ENCODE results near the gene LGALS3BP. TPM values are rescaled to one million over a fixed set of nuclear protein-coding genes. Genes with fewer than 3 reads are reported as not detected.

Gene LGALS3BP
- total RNA-seq, 1 experiment from 2014 or later, result 507 TPM

DNA sequence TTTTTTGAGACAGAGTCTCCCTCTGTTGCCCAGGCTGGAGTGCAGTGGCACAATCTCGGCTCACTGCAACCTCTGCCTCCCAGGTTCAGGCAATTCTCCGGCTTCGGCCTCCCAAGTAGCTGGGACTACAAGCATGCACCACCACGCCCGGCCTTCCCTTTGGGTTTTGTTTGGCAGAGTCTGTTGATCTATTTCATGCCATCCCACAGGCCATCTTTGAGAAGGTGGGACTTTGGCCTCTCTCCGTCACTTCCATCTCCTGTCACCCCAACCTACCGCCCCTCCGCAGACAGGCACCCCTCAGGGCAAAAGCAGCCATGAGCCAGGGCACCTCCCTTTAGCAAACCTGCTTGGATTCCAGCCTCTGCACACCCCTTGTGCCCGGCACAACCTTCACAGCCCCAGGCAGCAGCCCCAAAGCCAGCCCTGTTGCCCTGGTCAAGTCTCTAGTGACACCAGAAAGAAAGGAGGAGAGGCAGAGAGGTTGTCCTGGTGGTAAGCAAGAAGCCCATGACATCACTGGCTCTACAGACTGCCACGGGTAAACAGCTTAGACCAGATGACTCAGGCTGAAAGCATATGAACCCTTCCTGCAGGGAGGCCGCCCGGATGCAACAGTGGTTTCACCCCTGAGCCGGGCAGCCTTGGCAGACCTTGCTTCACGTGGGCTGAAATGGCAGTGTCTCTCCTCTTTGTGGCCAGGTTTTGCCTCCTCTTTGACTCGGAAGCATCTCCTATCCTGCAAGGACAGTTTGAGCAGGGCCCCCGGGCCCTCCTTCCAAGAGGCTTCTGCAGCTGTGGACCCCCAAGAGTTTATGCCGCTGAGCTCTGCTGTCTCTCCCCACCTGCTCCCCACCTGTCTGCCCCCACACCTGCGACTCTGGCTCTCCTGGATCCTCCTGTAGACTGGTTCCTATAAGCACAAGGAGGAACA lies 46.4 kb downstream of the LGALS3BP start:
- no peaks in the 10 kb centered on the region for H3K9me2 ChIP-seq (ENCODE audit: insufficient read depth)
- H3K36me3 ChIP-seq (ENCODE audit: low read depth), result no peaks in the 10 kb centered on the region
- no peak overlapping the region for H2AFZ ChIP-seq
- no peaks in the 10 kb centered on the region for H3K79me2 ChIP-seq (ENCODE audit: low read depth)
- TF ChIP-seq, protein P1, sequence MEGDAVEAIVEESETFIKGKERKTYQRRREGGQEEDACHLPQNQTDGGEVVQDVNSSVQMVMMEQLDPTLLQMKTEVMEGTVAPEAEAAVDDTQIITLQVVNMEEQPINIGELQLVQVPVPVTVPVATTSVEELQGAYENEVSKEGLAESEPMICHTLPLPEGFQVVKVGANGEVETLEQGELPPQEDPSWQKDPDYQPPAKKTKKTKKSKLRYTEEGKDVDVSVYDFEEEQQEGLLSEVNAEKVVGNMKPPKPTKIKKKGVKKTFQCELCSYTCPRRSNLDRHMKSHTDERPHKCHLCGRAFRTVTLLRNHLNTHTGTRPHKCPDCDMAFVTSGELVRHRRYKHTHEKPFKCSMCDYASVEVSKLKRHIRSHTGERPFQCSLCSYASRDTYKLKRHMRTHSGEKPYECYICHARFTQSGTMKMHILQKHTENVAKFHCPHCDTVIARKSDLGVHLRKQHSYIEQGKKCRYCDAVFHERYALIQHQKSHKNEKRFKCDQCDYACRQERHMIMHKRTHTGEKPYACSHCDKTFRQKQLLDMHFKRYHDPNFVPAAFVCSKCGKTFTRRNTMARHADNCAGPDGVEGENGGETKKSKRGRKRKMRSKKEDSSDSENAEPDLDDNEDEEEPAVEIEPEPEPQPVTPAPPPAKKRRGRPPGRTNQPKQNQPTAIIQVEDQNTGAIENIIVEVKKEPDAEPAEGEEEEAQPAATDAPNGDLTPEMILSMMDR (conservative IDR thresholded peaks at IDR 0.05), result no peak
- TF ChIP-seq EZH2 (IDR thresholded peaks at IDR 0.05; ENCODE audit: low read depth), result no peak
- peak overlapping the region; percentile 87 for H3K27ac ChIP-seq
- CTCF ChIA-PET, result no interaction called here
- peaks cover 26% of the 10 kb centered on the region for H3F3A ChIP-seq (ENCODE audit: insufficient read depth, low read depth)
- no peaks in the 10 kb centered on the region for H4K20me1 ChIP-seq (ENCODE audit: insufficient read depth)
- H3K4me2 ChIP-seq, result peak overlapping the region; percentile 75
- TSS peak; percentile 86 for BruUV-seq (replicated peaks)
- peaks cover 27% of the 10 kb centered on the region for H3K4me1 ChIP-seq (replicated peaks; ENCODE audit: insufficient read depth)
- H3K9me3 ChIP-seq (ENCODE audit: insufficient read depth, low read depth), result no peaks in the 10 kb centered on the region
- DNase-seq, result peak; percentile 72 to 92
- no peaks in the 10 kb centered on the region for H3K27me3 ChIP-seq (ENCODE audit: insufficient read depth, low read depth)
- intact Hi-C loops (cut with micrococcal nuclease; ENCODE audit: unreplicated experiment), result loop anchor here (5.0 kb wide), 2 partner anchors 39 to 51 kb away; no protein-coding TSS in a partner anchor
- H3K4me3 ChIP-seq, result peak overlapping the region; percentile 30; the same call in 1 of the 2 replicates
- POLR2A ChIA-PET (ENCODE audit: unreplicated experiment), result interaction anchor here (0.5 to 0.6 kb wide), 2 partner anchors 29 to 727 kb away, joined by 3 to 14 read pairs; no protein-coding TSS in a partner anchor

DNA sequence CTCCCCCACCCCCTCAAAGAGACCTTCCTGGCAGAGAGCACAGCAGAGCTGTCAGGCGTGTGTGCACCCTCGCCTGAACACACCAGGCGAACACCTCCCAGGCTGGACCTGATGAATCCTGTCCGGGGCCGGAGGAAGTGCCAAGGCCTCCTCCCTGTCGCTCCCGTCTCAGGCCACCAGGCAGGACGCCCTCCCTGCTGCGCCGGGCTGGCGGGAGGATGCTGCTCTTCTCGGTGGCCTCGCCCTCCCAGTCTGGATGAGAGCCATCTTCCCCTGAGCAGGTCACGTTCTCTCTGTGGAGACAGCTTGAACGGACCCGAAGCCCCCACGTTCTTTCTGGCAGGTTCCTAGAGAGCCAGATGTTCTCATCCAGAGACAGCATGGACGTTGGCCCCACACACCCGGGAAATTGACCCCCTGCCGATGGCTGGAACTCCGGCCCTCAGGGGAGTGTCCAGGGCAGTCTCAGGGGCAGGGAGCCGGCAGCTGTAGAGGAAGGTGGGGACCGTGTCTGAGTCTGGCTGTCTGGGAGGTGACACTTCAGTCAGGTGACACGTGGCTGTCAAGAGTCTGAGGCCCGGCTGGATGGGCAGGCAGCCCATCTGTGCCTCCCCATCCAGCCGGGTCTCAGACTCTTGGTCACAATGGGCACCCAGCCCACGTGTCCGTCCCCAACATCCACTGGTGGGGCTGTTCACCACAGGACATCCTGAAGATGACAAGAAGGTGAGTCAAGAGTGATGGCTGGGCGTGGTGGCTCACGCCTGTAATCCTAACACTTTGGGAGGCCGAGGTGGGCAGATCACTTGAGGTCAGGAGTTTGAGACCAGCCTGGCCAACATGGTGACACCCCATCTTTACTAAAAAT lies 49.6 kb downstream of the LGALS3BP start:
- ChIA-PET POLR2A (ENCODE audit: unreplicated experiment) (no interaction called here), CTCF (no interaction called here)
- H3K4me2 ChIP-seq, result no peak overlapping the region
- H3K4me1 ChIP-seq (replicated peaks; ENCODE audit: insufficient read depth), result peaks cover 24% of the 10 kb centered on the region
- peaks cover 24% of the 10 kb centered on the region for H3F3A ChIP-seq (ENCODE audit: insufficient read depth, low read depth)
- H3K27me3 ChIP-seq (ENCODE audit: insufficient read depth, low read depth), result no peaks in the 10 kb centered on the region
- intact Hi-C loops (cut with micrococcal nuclease; ENCODE audit: unreplicated experiment), result loop anchor here (5.0 kb wide), 2 partner anchors 42 to 48 kb away; no protein-coding TSS in a partner anchor
- no peaks in the 10 kb centered on the region for H3K9me2 ChIP-seq (ENCODE audit: insufficient read depth)
- H3K9me3 ChIP-seq (ENCODE audit: insufficient read depth, low read depth), result no peaks in the 10 kb centered on the region
- H3K4me3 ChIP-seq, result no peak overlapping the region
- H4K20me1 ChIP-seq (ENCODE audit: insufficient read depth), result no peaks in the 10 kb centered on the region
- H3K79me2 ChIP-seq (ENCODE audit: low read depth), result no peaks in the 10 kb centered on the region
- no peaks in the 10 kb centered on the region for H3K36me3 ChIP-seq (ENCODE audit: low read depth)
- BruUV-seq (replicated peaks), result no TSS peak
- no peak overlapping the region for H2AFZ ChIP-seq
- DNase-seq, result peak in 1 of 2 experiments; percentile 26
- no peak for TF ChIP-seq EZH2 (IDR thresholded peaks at IDR 0.05; ENCODE audit: low read depth)
- TF ChIP-seq, protein P1 (conservative IDR thresholded peaks at IDR 0.05), result no peak
- H3K27ac ChIP-seq, result no peak overlapping the region

Data from PC-9 (cell line).